ENCODE data around the gene CEP131. TPM values are rescaled to one million over a fixed set of nuclear protein-coding genes. Genes with fewer than 3 reads are reported as not detected.

CEP131 gene
- total and polyA plus RNA-seq, 5 donors, result 4.6 to 7.4 (median 5.8) TPM

GRCh38 chr17:81207610-81208581, 14.9 kb downstream of the CEP131 start:
- Histone ChIP-seq H3K27ac (ENCODE audit: low read length) (no peak overlapping the region), H3K4me1 (ENCODE audit: control insufficient read depth, insufficient read depth, low read length) (no peaks in the 10 kb centered on the region), H3K9me3 (ENCODE audit: control insufficient read depth, low read length) (no peaks in the 10 kb centered on the region), H3K4me3 (ENCODE audit: low read length) (no peak overlapping the region), H3K27me3 (ENCODE audit: control insufficient read depth, insufficient read depth) (no peaks in the 10 kb centered on the region)
- intact Hi-C loops (cut with DNase I), result no loop called here
- ATAC-seq (no peak), DNase-seq (peak in 1 of 3 donors; percentile 35)
- 87% methylated on average over 21 of the region's 21 CpGs for WGBS

GRCh38 chr17:81206657-81207056, 16.1 kb downstream of the CEP131 start:
- intact Hi-C loops (cut with DNase I), result no loop called here
- no peaks in the 10 kb centered on the region for H3K9me3 ChIP-seq (ENCODE audit: control insufficient read depth, low read length)
- no peak overlapping the region for H3K4me3 ChIP-seq (ENCODE audit: low read length)
- ATAC-seq (no peak), DNase-seq (peak in 1 of 3 donors; percentile 11)
- 93% methylated on average over 12 of the region's 12 CpGs for WGBS
- no peaks in the 10 kb centered on the region for H3K4me1 ChIP-seq (ENCODE audit: control insufficient read depth, insufficient read depth, low read length)
- no peaks in the 10 kb centered on the region for H3K27me3 ChIP-seq (ENCODE audit: control insufficient read depth, insufficient read depth)
- no peak overlapping the region for H3K27ac ChIP-seq (ENCODE audit: low read length)

GRCh38 chr17:81206166-81206565, 16.6 kb downstream of the CEP131 start:
- Histone ChIP-seq H3K9me3 (ENCODE audit: control insufficient read depth, low read length) (no peaks in the 10 kb centered on the region), H3K4me1 (ENCODE audit: control insufficient read depth, insufficient read depth, low read length) (no peaks in the 10 kb centered on the region), H3K27me3 (ENCODE audit: control insufficient read depth, insufficient read depth) (no peaks in the 10 kb centered on the region), H3K4me3 (ENCODE audit: low read length) (no peak overlapping the region), H3K27ac (ENCODE audit: low read length) (no peak overlapping the region)
- 72% methylated on average over 4 of the region's 4 CpGs for WGBS
- DNase-seq (peak in 1 of 3 donors; percentile 37), ATAC-seq (no peak)
- intact Hi-C loops (cut with DNase I), result no loop called here

GRCh38 chr17:81204578-81204977, 18.2 kb downstream of the CEP131 start:
- H3K27ac ChIP-seq (ENCODE audit: low read length), result no peak overlapping the region
- WGBS, result 88% methylated on average over 10 of the region's 10 CpGs
- H3K27me3 ChIP-seq (ENCODE audit: control insufficient read depth, insufficient read depth), result no peaks in the 10 kb centered on the region
- H3K4me3 ChIP-seq (ENCODE audit: low read length), result no peak overlapping the region
- peak in 1 of 3 donors; percentile 14 for DNase-seq
- H3K4me1 ChIP-seq (ENCODE audit: control insufficient read depth, insufficient read depth, low read length), result no peaks in the 10 kb centered on the region
- no peaks in the 10 kb centered on the region for H3K9me3 ChIP-seq (ENCODE audit: control insufficient read depth, low read length)
- ATAC-seq, result no peak
- intact Hi-C loops (cut with DNase I), result no loop called here

- WGBS, result 96% methylated on average over 20 of the region's 20 CpGs
- Histone ChIP-seq H3K9me3 (ENCODE audit: control insufficient read depth, low read length) (no peaks in the 10 kb centered on the region), H3K27ac (ENCODE audit: low read length) (no peak overlapping the region), H3K4me1 (ENCODE audit: control insufficient read depth, insufficient read depth, low read length) (no peaks in the 10 kb centered on the region), H3K4me3 (ENCODE audit: low read length) (no peak overlapping the region), H3K27me3 (ENCODE audit: control insufficient read depth, insufficient read depth) (no peaks in the 10 kb centered on the region)
- intact Hi-C loops (cut with DNase I), result no loop called here
- no peak for ATAC-seq
- peak in 1 of 3 donors; percentile 26 for DNase-seq
Observed at GRCh38 chr17:81203136-81203535, 19.6 kb downstream of the CEP131 start.

GRCh38 chr17:81202318-81202717, 20.4 kb downstream of the CEP131 start:
- intact Hi-C loops (cut with DNase I), result no loop called here
- H3K27me3 ChIP-seq (ENCODE audit: control insufficient read depth, insufficient read depth), result no peaks in the 10 kb centered on the region
- no peaks in the 10 kb centered on the region for H3K9me3 ChIP-seq (ENCODE audit: control insufficient read depth, low read length)
- H3K4me1 ChIP-seq (ENCODE audit: control insufficient read depth, insufficient read depth, low read length), result no peaks in the 10 kb centered on the region
- peak in 1 of 3 donors; percentile 18 for DNase-seq
- H3K27ac ChIP-seq (ENCODE audit: low read length), result no peak overlapping the region
- ATAC-seq, result no peak
- H3K4me3 ChIP-seq (ENCODE audit: low read length), result no peak overlapping the region
- 97% methylated on average over 10 of the region's 10 CpGs for WGBS

- Histone ChIP-seq H3K4me3 (ENCODE audit: low read length) (no peak overlapping the region), H3K4me1 (ENCODE audit: control insufficient read depth, insufficient read depth, low read length) (no peaks in the 10 kb centered on the region), H3K27me3 (ENCODE audit: control insufficient read depth, insufficient read depth) (no peaks in the 10 kb centered on the region), H3K27ac (ENCODE audit: low read length) (no peak overlapping the region), H3K9me3 (ENCODE audit: control insufficient read depth, low read length) (no peaks in the 10 kb centered on the region)
- ATAC-seq (peak; percentile 53 to 63), DNase-seq (peak in 1 of 3 donors; percentile 68)
- intact Hi-C loops (cut with DNase I), result loop anchor here in 1 of 4 donors (2.0 kb wide), 1 partner anchor 58 kb away; no protein-coding TSS in a partner anchor
- WGBS, result 71% methylated on average over 27 of the region's 27 CpGs
Observed at GRCh38 chr17:81200695-81201580, 21.8 kb downstream of the CEP131 start.

GRCh38 chr17:81200201-81200600, 22.6 kb downstream of the CEP131 start:
- intact Hi-C loops (cut with DNase I), result loop anchor here in 1 of 4 donors (2.0 kb wide), 1 partner anchor 57 kb away; no protein-coding TSS in a partner anchor
- peak in 1 of 3 donors; percentile 35 for DNase-seq

GRCh38 chr17:81199482-81199830, 23.3 kb downstream of the CEP131 start:
- intact Hi-C loops (cut with DNase I), result loop anchor here in 1 of 4 donors (5.0 kb wide), 1 partner anchor 52 kb away; no protein-coding TSS in a partner anchor

More at GRCh38 chr17:81200201-81200600, 22.6 kb downstream of the CEP131 start:
- H3K9me3 ChIP-seq (ENCODE audit: control insufficient read depth, low read length), result no peaks in the 10 kb centered on the region
- ATAC-seq, result no peak
- WGBS, result 96% methylated on average over 18 of the region's 18 CpGs
- H3K27ac ChIP-seq (ENCODE audit: low read length), result no peak overlapping the region
- H3K4me1 ChIP-seq (ENCODE audit: control insufficient read depth, insufficient read depth, low read length), result no peaks in the 10 kb centered on the region
- H3K27me3 ChIP-seq (ENCODE audit: control insufficient read depth, insufficient read depth), result no peaks in the 10 kb centered on the region
- H3K4me3 ChIP-seq (ENCODE audit: low read length), result no peak overlapping the region

GRCh38 chr17:81198826-81199481, 23.8 kb downstream of the CEP131 start:
- intact Hi-C loops (cut with DNase I), result loop anchor here in 1 of 4 donors (5.0 kb wide), 1 partner anchor 52 kb away; no protein-coding TSS in a partner anchor
- Histone ChIP-seq H3K4me3 (ENCODE audit: low read length) (no peak overlapping the region), H3K27me3 (ENCODE audit: control insufficient read depth, insufficient read depth) (no peaks in the 10 kb centered on the region), H3K4me1 (ENCODE audit: control insufficient read depth, insufficient read depth, low read length) (no peaks in the 10 kb centered on the region), H3K9me3 (ENCODE audit: control insufficient read depth, low read length) (no peaks in the 10 kb centered on the region), H3K27ac (ENCODE audit: low read length) (no peak overlapping the region)
- WGBS, result 87% methylated on average over 22 of the region's 22 CpGs
- no peak for ATAC-seq
- DNase-seq, result peak in 2 of 3 donors; percentile 43 to 55

More at GRCh38 chr17:81199482-81199830, 23.3 kb downstream of the CEP131 start:
- Histone ChIP-seq H3K4me1 (ENCODE audit: control insufficient read depth, insufficient read depth, low read length) (no peaks in the 10 kb centered on the region), H3K27me3 (ENCODE audit: control insufficient read depth, insufficient read depth) (no peaks in the 10 kb centered on the region), H3K4me3 (ENCODE audit: low read length) (no peak overlapping the region), H3K27ac (ENCODE audit: low read length) (no peak overlapping the region), H3K9me3 (ENCODE audit: control insufficient read depth, low read length) (no peaks in the 10 kb centered on the region)
- ATAC-seq (no peak), DNase-seq (peak in 1 of 3 donors; percentile 39)
- WGBS, result 95% methylated on average over 18 of the region's 18 CpGs
